SU-DHL-6 (cell line): ENCODE measurements around the gene ITGA1.

Experiments used
- EZH2phosphoT487 ChIP-seq: fragments of 200-600 bp; sonication (generic), shearing (Covaris generic); conservative IDR thresholded peaks from 2 replicates; pipeline ENCODE4 v1.6.1; 2018; ENCODE audit warnings: mild to moderate bottlenecking, antibody characterized with exemption, low read length, moderate library complexity, mixed read lengths
- TF ChIP-seq, protein P1 (sequence below): fragments of 200-600 bp; sonication (generic); IDR thresholded peaks from one replicate; pipeline ENCODE4 v1.5.1; 2017; ENCODE audit warnings: antibody characterized with exemption, mild to moderate bottlenecking, low read length, moderate library complexity; ENCODE audit not compliant: insufficient read depth, poor library complexity, severe bottlenecking

DNA sequence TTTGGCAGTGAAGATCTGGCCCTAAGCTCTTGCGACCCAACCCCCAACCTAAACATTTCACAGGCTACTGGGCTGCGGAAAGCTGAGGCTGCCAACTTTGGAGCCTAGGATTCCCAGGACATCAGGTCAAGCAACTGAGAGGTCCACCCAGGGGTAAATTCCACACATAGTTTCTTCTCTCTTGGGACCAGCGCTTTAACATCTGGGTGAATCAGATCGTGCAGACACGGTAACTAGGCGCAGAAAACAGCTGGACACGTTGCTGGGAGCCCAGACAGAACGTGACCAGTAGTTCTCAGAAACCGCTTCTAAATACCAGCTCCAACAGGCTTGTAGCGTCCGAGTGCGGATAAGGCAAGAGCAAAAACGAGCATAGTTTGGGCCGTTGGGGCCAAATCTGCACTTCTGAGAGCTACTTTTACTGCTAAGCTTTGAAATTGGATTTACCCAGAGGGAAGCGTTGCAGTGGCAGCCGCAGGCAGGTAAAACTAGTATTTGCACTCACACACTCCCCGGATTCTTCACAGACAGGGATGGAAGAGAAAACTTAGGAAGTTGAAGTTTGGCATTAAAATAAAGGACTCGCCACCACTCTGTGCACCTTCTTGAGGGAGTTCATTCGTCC lies 11.8 kb downstream of the ITGA1 start:
- TF ChIP-seq, protein P1, sequence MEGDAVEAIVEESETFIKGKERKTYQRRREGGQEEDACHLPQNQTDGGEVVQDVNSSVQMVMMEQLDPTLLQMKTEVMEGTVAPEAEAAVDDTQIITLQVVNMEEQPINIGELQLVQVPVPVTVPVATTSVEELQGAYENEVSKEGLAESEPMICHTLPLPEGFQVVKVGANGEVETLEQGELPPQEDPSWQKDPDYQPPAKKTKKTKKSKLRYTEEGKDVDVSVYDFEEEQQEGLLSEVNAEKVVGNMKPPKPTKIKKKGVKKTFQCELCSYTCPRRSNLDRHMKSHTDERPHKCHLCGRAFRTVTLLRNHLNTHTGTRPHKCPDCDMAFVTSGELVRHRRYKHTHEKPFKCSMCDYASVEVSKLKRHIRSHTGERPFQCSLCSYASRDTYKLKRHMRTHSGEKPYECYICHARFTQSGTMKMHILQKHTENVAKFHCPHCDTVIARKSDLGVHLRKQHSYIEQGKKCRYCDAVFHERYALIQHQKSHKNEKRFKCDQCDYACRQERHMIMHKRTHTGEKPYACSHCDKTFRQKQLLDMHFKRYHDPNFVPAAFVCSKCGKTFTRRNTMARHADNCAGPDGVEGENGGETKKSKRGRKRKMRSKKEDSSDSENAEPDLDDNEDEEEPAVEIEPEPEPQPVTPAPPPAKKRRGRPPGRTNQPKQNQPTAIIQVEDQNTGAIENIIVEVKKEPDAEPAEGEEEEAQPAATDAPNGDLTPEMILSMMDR = no peak
- no peak for TF ChIP-seq EZH2phosphoT487
